GM19025 (cell line): ENCODE measurements around the gene NEK1.

ENCODE experiments used
- ATAC-seq: cut with Tn5 transposase; IDR thresholded peaks from one replicate; pipeline ENCODE4 v1.9.1; 2021; ENCODE audit warnings: mild to moderate bottlenecking, low read depth, moderate library complexity; ENCODE audit not compliant: unreplicated experiment

The NEK1 gene

GRCh38 chr4:169383724-169384123 is 228.7 kb downstream of the NEK1 start:
- no peak for ATAC-seq

- ATAC-seq: no peak
Observed at GRCh38 chr4:169379688-169380087, 232.7 kb downstream of the NEK1 start.

GRCh38 chr4:169377367-169377766 is 235.0 kb downstream of the NEK1 start:
- ATAC-seq: no peak

DNA sequence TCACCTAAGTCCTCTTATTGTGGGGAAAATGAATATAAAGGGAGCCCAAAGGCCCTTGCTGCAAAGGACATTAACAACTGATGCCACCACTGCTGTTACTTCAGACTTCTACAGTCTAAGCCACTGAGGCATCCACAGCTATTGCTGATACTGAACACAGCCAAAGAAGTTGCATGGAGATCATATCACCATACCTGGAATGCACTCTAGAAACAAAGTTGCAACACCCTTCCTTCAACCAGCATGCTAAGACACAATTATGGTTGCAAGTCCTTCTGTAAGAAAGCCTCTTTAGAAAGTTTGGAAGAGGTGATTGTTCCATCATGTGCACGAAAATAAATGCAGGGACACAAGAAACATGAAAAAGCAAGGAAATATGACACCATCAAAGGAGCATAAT is 236.0 kb downstream of the NEK1 start:
- ATAC-seq: no peak

DNA sequence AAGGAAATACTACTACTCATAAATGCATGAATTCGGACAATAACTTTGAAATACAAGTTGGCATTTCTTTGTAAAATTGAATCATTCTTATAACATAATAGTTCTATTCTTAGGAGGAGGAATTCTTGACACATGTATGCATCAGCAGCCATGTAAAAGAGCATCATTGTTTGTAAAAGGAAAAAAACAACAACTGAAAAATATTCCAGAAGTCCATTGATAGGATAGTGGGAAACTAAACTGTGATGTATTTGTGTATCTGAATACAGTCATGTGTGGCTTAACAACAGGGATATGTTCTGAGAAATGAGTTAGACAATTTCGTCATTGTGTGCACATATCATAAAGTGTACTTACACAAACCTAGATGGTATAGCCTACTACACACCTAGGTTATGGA is 239.6 kb downstream of the NEK1 start:
- ATAC-seq: no peak

- ATAC-seq: no peak
Observed at GRCh38 chr4:169369634-169370033, 242.7 kb downstream of the NEK1 start.

DNA sequence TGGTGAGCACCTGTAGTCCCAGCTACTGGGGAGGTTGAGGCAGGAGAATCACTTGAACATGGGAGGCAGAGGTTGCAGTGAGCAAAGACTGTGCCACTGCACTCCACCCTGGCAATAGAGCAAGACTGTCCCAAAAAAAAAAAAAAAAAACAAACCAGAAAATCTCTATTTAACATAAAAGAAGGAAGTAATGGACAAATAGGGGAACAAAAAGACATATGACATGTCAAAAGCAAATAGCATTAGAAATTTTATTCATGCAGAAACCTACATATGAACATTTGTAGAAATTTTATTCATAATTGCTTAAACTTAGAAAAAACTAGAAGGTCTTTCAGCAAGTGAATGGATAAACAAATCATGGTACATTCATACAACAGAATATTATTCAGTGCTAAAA is 244.6 kb downstream of the NEK1 start:
- no peak for ATAC-seq

GRCh38 chr4:169366821-169367220 is 245.6 kb downstream of the NEK1 start:
- ATAC-seq: no peak

GRCh38 chr4:169362607-169363006 is 249.8 kb downstream of the NEK1 start:
- no peak for ATAC-seq

DNA sequence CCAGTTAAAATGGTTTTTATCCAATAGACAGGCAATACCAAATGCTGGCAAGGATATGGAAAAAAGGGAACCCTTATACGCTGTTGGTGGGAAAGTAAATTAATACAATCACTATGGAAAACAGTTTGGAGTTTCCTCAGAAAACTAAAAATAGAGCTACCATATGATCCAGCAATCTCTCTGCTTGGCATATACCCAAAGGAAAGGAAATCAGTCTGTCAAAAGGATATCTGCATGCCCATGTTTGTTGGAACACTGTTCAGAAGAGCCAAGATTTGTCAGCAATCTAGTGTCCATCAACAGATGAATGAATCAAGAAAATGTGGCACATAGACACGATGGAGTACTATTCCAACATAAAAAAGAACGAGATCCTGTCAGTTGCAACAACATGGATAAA is 250.6 kb downstream of the NEK1 start:
- ATAC-seq: no peak

DNA sequence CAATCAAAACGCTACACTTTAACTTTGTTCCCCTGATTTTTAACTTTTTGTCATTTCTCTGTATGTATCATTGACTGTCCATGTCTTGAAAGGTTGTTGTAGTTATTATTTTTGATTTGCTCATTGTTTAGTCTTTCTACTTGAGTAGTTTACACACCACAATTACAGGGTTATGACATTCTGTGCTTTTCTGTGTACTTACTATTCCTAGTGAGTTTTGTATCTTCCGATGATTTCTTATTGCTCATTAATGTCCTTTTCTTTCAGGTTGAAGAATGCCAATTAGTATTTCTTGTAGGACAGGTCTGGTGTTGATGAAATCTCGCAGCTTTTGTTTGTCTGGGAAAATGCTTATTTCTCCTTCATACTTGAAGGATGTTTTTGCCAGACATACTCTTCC is 252.4 kb downstream of the NEK1 start:
- ATAC-seq: no peak

GRCh38 chr4:169352360-169352759 is 260.0 kb downstream of the NEK1 start:
- ATAC-seq: no peak

DNA sequence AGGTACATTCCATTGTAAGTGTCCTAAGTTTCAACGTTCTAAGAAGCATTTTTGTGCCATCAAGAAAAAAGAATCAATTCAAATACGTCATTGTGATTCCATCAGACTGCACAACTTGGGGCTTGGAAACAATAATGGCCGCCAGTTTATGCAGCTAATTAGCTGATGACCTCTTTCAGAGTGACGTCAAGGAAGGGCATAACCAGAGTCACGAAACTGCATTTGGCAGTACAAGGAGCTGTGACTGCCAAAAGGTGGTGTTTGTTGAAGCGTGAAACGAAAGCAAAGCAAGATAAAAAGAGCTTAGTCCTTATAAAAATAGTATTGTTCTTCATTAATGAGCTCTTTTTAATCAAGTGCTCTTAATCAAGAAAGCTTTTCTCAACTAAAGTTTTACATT is 260.5 kb downstream of the NEK1 start:
- no peak for ATAC-seq

DNA sequence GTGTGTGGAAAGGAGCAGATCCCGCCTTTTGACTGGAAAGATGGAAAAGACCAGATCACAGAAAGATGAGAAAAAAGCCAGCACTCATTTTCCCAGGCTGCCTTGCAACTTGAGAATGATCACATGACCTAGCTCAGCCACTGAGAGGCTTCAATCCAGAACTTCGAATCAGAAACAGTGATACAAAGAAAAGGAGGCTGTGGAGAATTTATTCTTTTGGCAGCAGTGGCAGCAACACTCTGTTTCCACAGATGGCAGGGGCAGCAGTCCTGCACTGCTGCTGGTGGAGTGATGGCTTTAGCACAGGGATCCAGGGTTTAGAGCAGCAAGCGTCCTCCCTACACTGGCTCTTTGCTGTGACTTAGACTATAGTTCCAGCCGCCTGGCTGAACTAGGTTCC is 263.8 kb downstream of the NEK1 start:
- no peak for ATAC-seq

DNA sequence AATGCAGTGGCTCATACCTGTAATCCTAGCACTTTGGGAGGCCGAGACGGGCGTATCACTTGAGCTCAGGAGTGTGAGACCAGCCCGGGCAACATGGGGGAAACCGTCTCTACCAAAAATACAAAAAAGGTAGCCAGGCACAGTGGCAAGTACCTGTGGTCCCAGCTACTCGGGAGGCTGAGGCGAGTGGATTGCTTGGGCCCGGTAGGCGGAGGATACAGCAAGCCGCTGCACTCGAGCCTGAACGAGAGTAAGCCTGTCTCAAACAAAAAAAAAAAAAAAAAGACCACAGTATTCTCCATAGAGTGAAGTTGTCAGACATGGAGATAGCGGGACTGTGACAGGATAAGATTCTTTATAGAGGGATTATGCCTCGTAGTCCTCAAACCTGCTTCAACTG is 265.5 kb downstream of the NEK1 start:
- no peak for ATAC-seq

DNA sequence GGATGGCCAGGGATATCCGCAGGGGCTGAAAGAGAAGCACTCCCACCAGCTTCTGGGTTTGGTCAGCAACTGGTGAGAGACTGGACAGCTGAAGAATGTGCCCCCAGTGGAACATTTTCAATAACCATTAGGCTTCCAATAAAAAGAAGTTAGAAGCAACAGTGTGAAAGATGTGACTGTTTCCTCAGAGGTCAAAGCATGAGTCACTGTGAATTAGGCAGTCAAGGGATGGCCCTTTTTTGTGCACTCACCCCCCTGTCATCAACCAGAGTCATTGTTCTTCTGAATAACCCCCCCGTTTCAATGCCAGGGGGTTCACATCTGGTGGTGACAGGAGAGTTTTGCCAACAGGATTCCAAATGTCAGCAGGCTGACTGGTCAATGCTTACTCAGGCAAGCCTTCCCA is 267.1 kb downstream of the NEK1 start:
- no peak for ATAC-seq
